OCI-LY7 (cell line): Measurements from ENCODE around the gene GALR1. TPM values are rescaled to one million over a fixed set of nuclear protein-coding genes. Genes with fewer than 3 reads are reported as not detected.

Experiments
- BruUV-seq: library from RNA; stranded (reverse); fragments of 400-500 nt; replicated peaks from 2 replicates; lab custom pipeline; 2021; lab: Mats Ljungman, UMichigan
- CTCF ChIA-PET: fragments of 300-600 bp; sonication (Branson Sonifier 250); formaldehyde crosslinking; loops from one replicate; lab custom pipeline; 2022; ENCODE audit warnings: antibody characterized with exemption; ENCODE audit not compliant: unreplicated experiment; lab: Charles Lee
- POLR2A ChIA-PET: fragments of 300-600 bp; sonication (Branson Sonifier 250); formaldehyde crosslinking; loops from one replicate; lab custom pipeline; 2022; ENCODE audit warnings: antibody characterized with exemption; lab: Charles Lee
- DNase-seq: peaks from one replicate; pipeline ENCODE4 v3.0.0-alpha.2; 2015; ENCODE audit warnings: low spot score
- H2AFZ ChIP-seq: fragments of 200-600 bp; sonication (generic), shearing (Covaris generic); 2 replicates; pipeline ENCODE4 v1.6.1; 2014; ENCODE audit warnings: mild to moderate bottlenecking, antibody characterized with exemption, low read length, moderate library complexity
- H3K27ac ChIP-seq: fragments of 200-600 bp; sonication (generic); 2 replicates; pipeline ENCODE4 v1.5.1; 2014; ENCODE audit warnings: mixed run types, low read depth, mild to moderate bottlenecking, moderate library complexity, low read length, inconsistent platforms; ENCODE audit not compliant: poor library complexity, severe bottlenecking
- H3K36me3 ChIP-seq: fragments of 200-600 bp; sonication (generic); 2 replicates; pipeline ENCODE4 v1.6.1; 2014; ENCODE audit warnings: mild to moderate bottlenecking, antibody characterized with exemption, low read length, moderate library complexity, mixed read lengths; ENCODE audit not compliant: insufficient read depth
- H3K4me1 ChIP-seq: fragments of 200-600 bp; sonication (generic); 2 replicates; pipeline ENCODE4 v1.5.1; 2014; ENCODE audit warnings: mild to moderate bottlenecking, low read length; ENCODE audit not compliant: insufficient read depth, poor library complexity, severe bottlenecking
- H3K4me2 ChIP-seq: fragments of 200-600 bp; sonication (generic); 2 replicates; pipeline ENCODE4 v1.6.1; 2014; ENCODE audit warnings: mild to moderate bottlenecking, low read length
- H3K4me3 ChIP-seq: fragments of 200-600 bp; sonication (generic); 2 replicates; pipeline ENCODE4 v1.5.1; 2014; ENCODE audit warnings: mild to moderate bottlenecking, low read depth, low read length; ENCODE audit not compliant: poor library complexity, severe bottlenecking
- H3K79me2 ChIP-seq: fragments of 200-600 bp; sonication (generic); 2 replicates; pipeline ENCODE4 v1.6.1; 2016; ENCODE audit warnings: low read depth, mild to moderate bottlenecking, low read length, moderate library complexity, mixed read lengths; ENCODE audit not compliant: insufficient read depth
- H3K9me2 ChIP-seq: fragments of 200-600 bp; sonication (generic); 2 replicates; pipeline ENCODE4 v1.6.1; 2016; ENCODE audit warnings: mild to moderate bottlenecking, low read length, mixed read lengths; ENCODE audit not compliant: insufficient read depth
- H3K9me3 ChIP-seq: fragments of 200-600 bp; sonication (generic); 2 replicates; pipeline ENCODE4 v1.6.1; 2014; ENCODE audit warnings: mild to moderate bottlenecking, mixed run types, low read length, mixed read lengths
- H4K20me1 ChIP-seq: fragments of 200-600 bp; sonication (generic); 2 replicates; pipeline ENCODE4 v1.6.1; 2014; ENCODE audit warnings: mild to moderate bottlenecking, antibody characterized with exemption, low read length, moderate library complexity, mixed read lengths; ENCODE audit not compliant: insufficient read depth
- EZH2phosphoT487 ChIP-seq: fragments of 200-600 bp; sonication (generic); IDR thresholded peaks from 2 replicates; pipeline ENCODE4 v1.6.1; 2018; ENCODE audit warnings: low read depth, borderline replicate concordance, mild to moderate bottlenecking, mixed run types, antibody characterized with exemption, low read length, moderate library complexity, mixed read lengths
- intact Hi-C: fragments of 100-400 bp; cut with micrococcal nuclease; formaldehyde crosslinking; loops from one replicate; pipeline ENCODE4 v1.10.0; 2022; ENCODE audit not compliant: unreplicated experiment
- total RNA-seq, 2 experiments: library from RNA; depleted of rRNA in 1 of 2; stranded (reverse); fragments of >200 nt in 1 of 2; shearing (Covaris generic) in 1 of 2; gene quantifications; 2 replicates each; pipeline ENCODE4 v1.2.3, GENCODE V29; 2014 to 2022
- TF ChIP-seq, protein P1 (sequence below): fragments of 200-600 bp; sonication (generic); conservative IDR thresholded peaks from 2 replicates; pipeline ENCODE4 v1.5.1; 2014; ENCODE audit warnings: mild to moderate bottlenecking, antibody characterized with exemption, low read length, moderate library complexity, mixed read lengths

GALR1 gene
- total RNA-seq, 2 experiments from 2014 or later = not detected

DNA sequence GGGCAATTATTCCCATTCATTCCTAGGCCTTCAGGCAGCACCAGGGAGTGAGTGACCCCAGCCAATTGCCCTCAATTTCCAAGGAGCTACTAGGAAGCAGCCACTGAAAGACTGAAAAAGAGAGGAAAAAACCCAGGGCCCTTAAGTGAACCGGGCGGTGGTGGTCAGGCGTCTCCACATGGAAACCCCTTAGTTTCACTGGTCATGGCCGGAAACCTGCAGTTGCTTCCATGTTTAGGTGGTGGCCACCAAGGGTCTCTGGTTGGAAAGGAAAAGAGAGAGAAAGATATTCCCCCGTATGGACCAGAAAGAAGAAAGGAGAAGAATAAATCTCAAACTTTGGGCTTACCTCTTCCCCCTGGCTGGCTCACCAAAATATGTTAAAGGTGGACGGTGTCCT is 64.9 kb downstream of the GALR1 start:
- intact Hi-C loops = no loop called here
- H3K9me2 ChIP-seq = no peaks in the 10 kb centered on the region
- H3K4me2 ChIP-seq = no peak overlapping the region
- H3K36me3 ChIP-seq = no peaks in the 10 kb centered on the region
- DNase-seq = no peak
- ChIA-PET POLR2A (no interaction called here), CTCF (no interaction called here)
- no peaks in the 10 kb centered on the region for H3K79me2 ChIP-seq
- no peaks in the 10 kb centered on the region for H3K4me1 ChIP-seq
- no TSS peak for BruUV-seq
- H3K9me3 ChIP-seq = no peaks in the 10 kb centered on the region
- no peaks in the 10 kb centered on the region for H4K20me1 ChIP-seq
- no peak overlapping the region for H3K4me3 ChIP-seq
- H3K27ac ChIP-seq = no peak overlapping the region
- H2AFZ ChIP-seq = no peak overlapping the region
- no peak for TF ChIP-seq EZH2phosphoT487
- TF ChIP-seq, protein P1, sequence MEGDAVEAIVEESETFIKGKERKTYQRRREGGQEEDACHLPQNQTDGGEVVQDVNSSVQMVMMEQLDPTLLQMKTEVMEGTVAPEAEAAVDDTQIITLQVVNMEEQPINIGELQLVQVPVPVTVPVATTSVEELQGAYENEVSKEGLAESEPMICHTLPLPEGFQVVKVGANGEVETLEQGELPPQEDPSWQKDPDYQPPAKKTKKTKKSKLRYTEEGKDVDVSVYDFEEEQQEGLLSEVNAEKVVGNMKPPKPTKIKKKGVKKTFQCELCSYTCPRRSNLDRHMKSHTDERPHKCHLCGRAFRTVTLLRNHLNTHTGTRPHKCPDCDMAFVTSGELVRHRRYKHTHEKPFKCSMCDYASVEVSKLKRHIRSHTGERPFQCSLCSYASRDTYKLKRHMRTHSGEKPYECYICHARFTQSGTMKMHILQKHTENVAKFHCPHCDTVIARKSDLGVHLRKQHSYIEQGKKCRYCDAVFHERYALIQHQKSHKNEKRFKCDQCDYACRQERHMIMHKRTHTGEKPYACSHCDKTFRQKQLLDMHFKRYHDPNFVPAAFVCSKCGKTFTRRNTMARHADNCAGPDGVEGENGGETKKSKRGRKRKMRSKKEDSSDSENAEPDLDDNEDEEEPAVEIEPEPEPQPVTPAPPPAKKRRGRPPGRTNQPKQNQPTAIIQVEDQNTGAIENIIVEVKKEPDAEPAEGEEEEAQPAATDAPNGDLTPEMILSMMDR = no peak

DNA sequence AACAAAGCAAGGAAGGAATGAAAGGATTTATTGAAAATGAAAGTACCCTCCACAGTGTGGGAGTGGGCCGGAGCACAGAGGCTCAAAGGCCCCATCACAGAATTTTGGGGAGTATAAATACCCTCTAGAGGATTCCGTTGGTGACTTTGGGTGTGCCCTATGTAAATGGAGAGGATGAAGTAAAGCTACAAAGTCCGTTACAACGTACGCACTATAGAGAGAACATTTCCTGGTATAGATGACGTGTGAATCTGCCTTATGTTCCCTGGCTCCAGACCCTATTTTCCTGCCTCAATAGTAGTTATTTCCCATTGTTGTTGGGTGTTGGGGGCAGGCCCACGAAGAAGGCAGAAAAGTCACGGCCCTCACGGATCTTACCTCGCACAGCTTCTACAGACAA is 65.3 kb downstream of the GALR1 start:
- H2AFZ ChIP-seq = no peak overlapping the region
- no peak for TF ChIP-seq EZH2phosphoT487
- TF ChIP-seq, protein P1 = no peak
- H3K4me2 ChIP-seq = no peak overlapping the region
- no peak for DNase-seq
- BruUV-seq = no TSS peak
- H4K20me1 ChIP-seq = no peaks in the 10 kb centered on the region
- H3K4me1 ChIP-seq = no peaks in the 10 kb centered on the region
- H3K4me3 ChIP-seq = no peak overlapping the region
- H3K79me2 ChIP-seq = no peaks in the 10 kb centered on the region
- H3K27ac ChIP-seq = no peak overlapping the region
- H3K36me3 ChIP-seq = no peaks in the 10 kb centered on the region
- ChIA-PET POLR2A (no interaction called here), CTCF (no interaction called here)
- intact Hi-C loops = no loop called here
- H3K9me3 ChIP-seq = no peaks in the 10 kb centered on the region
- H3K9me2 ChIP-seq = no peaks in the 10 kb centered on the region

DNA sequence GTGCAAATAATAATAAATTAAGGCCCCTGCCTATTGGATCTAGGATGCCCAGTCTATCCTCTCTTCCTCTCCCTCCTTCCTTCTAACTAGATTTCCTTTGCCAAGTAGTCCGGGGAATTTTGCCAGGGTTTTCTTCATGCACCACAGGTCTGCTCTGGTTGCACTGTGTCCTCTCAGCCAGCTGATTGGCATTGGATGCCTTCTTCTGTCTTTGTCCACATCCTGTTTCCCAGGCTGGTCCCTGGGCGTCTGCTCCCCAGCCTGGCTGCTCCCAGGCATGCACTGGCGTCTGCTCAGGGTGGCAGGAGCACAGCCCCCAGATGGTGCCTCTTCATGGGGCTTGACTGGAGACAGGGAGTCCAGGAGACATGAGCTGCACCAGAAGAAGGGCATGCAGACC is 66.4 kb downstream of the GALR1 start:
- no peaks in the 10 kb centered on the region for H3K79me2 ChIP-seq
- no peak overlapping the region for H3K4me2 ChIP-seq
- no peak for DNase-seq
- no peaks in the 10 kb centered on the region for H3K4me1 ChIP-seq
- H3K27ac ChIP-seq = no peak overlapping the region
- H3K4me3 ChIP-seq = no peak overlapping the region
- ChIA-PET POLR2A (no interaction called here), CTCF (no interaction called here)
- no peak overlapping the region for H2AFZ ChIP-seq
- intact Hi-C loops = no loop called here
- H3K9me3 ChIP-seq = no peaks in the 10 kb centered on the region
- BruUV-seq = no TSS peak
- H4K20me1 ChIP-seq = no peaks in the 10 kb centered on the region
- TF ChIP-seq EZH2phosphoT487 = no peak
- TF ChIP-seq, protein P1 = no peak
- no peaks in the 10 kb centered on the region for H3K36me3 ChIP-seq
- no peaks in the 10 kb centered on the region for H3K9me2 ChIP-seq
